ENCODE results near the gene ATP6V1D. TPM values are rescaled to one million over a fixed set of nuclear protein-coding genes. Genes with fewer than 3 reads are reported as not detected.
"Not testable (repeated sequence)": the region's sequence is repeated elsewhere in the genome, so short reads cannot be mapped to it uniquely, and the experiment has no call there.

The ATP6V1D gene
- total RNA-seq, 2 experiments from 2014 or later = 18.8 to 20.7 TPM

DNA sequence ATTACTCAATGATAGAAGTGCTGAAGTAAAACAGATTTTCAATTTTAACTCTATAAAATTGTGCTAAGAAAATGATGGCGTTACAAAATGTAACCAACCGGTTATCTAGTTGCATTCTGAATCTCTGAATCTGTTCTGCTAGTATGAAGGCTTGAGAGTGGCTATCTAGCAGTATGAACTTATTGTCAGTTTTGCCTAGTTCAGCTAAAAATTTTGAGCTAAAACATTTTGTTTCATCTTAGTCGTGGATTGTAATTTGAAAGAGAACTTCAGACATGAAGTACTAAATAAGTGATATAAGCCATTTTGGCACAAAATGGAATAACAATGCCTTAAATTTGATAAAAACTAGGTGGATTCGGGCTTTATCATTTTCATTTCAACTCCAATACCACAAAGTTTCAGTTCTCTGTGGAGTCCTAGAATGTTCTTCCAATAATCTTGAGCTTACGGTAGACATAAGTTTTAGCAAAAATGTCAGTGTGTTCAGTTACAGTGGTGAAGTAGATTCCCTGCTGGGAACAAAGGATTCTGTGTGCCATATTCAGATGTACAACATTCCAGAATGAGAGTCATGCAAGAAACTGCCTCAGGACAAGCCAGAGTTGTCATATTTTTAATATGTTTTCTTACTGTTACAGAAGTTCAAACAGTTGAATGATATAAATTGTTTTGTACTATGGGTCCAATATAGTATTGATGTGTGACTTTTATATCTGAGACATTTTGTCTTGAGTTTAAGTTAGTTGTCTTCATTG lies 28.1 kb downstream of the ATP6V1D start:
- intact Hi-C loops (cut with micrococcal nuclease) = no loop called here
- H3K9me3 Mint-ChIP-seq = no peaks in the 10 kb centered on the region
- no peak overlapping the region for H3K4me3 Mint-ChIP-seq
- no peaks in the 10 kb centered on the region for H3K4me1 Mint-ChIP-seq (ENCODE audit: low read depth)
- no peak for DNase-seq
- ChIA-PET POLR2A (interaction anchor here (1.1 kb wide), 1 partner anchor 8 kb away, joined by 3 read pairs; no protein-coding TSS in a partner anchor), CTCF (interaction anchor here (1.0 kb wide), 1 partner anchor 165 kb away, joined by 3 read pairs; no protein-coding TSS in a partner anchor)
- TF ChIP-seq, protein P1, sequence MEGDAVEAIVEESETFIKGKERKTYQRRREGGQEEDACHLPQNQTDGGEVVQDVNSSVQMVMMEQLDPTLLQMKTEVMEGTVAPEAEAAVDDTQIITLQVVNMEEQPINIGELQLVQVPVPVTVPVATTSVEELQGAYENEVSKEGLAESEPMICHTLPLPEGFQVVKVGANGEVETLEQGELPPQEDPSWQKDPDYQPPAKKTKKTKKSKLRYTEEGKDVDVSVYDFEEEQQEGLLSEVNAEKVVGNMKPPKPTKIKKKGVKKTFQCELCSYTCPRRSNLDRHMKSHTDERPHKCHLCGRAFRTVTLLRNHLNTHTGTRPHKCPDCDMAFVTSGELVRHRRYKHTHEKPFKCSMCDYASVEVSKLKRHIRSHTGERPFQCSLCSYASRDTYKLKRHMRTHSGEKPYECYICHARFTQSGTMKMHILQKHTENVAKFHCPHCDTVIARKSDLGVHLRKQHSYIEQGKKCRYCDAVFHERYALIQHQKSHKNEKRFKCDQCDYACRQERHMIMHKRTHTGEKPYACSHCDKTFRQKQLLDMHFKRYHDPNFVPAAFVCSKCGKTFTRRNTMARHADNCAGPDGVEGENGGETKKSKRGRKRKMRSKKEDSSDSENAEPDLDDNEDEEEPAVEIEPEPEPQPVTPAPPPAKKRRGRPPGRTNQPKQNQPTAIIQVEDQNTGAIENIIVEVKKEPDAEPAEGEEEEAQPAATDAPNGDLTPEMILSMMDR (IDR thresholded peaks at IDR 0.05) = no peak
- H3K27me3 Mint-ChIP-seq = no peaks in the 10 kb centered on the region
- no peak for ATAC-seq
- peaks cover 23% of the 10 kb centered on the region for H3K36me3 Mint-ChIP-seq (ENCODE audit: low read depth)
- no peak overlapping the region for H3K27ac Mint-ChIP-seq

DNA sequence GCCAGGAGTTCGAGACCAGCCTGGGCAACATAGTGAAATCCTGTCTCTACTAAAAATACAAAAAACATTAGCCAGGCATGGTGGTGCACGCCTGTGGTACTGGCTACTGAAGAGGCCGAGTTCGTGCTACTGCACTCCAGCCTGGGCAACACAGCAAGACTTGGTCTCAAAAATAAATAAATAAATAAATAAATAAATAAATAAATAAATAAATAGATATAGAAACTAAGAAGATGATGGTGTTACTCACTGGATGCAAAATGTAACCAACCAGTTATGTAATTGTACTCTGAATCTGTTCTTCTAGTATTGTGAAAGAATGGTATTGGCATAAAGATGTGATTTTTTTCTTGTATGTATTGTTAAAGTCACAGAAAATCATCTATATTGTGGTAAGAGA lies 29.9 kb downstream of the ATP6V1D start:
- ATAC-seq; POLR2A ChIA-PET; DNase-seq; H3K4me3 Mint-ChIP-seq; H3K9me3 Mint-ChIP-seq; CTCF ChIA-PET; H3K27me3 Mint-ChIP-seq; intact Hi-C loops (cut with micrococcal nuclease); H3K4me1 Mint-ChIP-seq (ENCODE audit: low read depth); H3K27ac Mint-ChIP-seq: not testable (repeated sequence)
- peaks cover 31% of the 10 kb centered on the region for H3K36me3 Mint-ChIP-seq (ENCODE audit: low read depth)

DNA sequence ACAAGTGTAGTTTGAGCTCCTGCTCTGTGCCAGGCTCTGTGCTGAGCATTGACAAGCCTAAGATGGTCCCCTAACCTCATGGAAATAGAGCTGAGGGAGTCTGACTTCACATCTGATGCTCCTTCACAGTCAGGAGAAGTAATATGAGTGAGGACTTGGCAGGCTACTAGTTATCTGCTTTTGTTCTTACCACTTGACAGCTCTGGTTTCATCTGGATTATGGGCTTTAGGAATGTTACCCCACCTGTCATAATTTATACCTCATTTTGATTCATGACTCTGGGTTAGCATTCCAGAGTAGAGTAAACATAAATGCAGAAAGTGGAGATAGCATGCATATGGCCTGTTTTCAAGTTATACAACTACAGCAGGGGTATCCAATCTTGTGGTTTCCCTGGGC lies 40.5 kb downstream of the ATP6V1D start:
- no peak for ATAC-seq

DNA sequence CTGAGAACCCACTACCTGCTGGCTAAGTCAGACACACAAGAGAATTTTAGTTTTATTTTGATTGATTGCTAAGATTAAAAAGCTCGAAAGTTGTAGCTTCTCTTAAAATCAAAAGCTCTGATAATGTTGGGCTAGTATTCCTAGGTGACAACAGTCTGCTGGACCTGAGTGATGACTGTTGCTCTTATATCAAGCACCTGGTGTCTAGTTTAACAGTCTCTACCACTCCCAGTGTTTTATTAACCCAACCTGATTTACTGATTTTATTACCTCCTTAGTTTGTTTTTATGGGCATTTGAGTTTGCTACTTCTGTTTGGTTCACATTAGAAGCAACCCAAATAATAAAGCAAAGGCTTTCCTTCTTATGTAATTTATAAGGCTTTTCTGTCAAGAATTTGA lies 41.8 kb downstream of the ATP6V1D start:
- POLR2A ChIA-PET = no interaction called here

More for the DNA sequence above, 40.5 kb downstream of the ATP6V1D start:
- H3K27ac Mint-ChIP-seq = no peak overlapping the region
- no peak for DNase-seq
- TF ChIP-seq, protein P1 (IDR thresholded peaks at IDR 0.05) = no peak
- CTCF ChIA-PET = no interaction called here
- no peaks in the 10 kb centered on the region for H3K36me3 Mint-ChIP-seq (ENCODE audit: low read depth)
- no peak overlapping the region for H3K4me3 Mint-ChIP-seq
- intact Hi-C loops (cut with micrococcal nuclease) = no loop called here
- H3K27me3 Mint-ChIP-seq = no peaks in the 10 kb centered on the region
- H3K9me3 Mint-ChIP-seq = no peaks in the 10 kb centered on the region
- POLR2A ChIA-PET = interaction anchor here (1.0 kb wide), 1 partner anchor 41 kb away, joined by 3 read pairs; the partner anchor contains the start of gene EIF2S1
- no peaks in the 10 kb centered on the region for H3K4me1 Mint-ChIP-seq (ENCODE audit: low read depth)

DNA sequence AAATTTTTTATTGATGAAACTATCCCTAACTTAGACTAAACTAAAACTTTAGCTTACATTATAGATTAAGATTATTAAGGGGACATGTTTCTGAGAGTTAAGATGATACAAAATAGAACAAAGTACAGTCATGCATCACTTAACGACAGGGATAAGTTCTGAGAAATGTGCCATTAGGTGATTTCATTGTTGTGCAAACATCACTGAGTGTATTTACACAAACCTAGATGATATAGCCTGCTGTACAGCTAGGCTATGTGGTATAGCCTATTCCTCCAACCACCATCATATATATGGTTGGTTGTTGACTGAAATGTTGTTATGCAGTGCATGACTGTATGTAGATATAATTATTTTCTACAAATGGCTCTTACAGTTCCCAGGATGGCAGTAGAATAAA lies 46.5 kb downstream of the ATP6V1D start:
- no peak overlapping the region for H3K27ac Mint-ChIP-seq
- POLR2A ChIA-PET = no interaction called here
- no peaks in the 10 kb centered on the region for H3K27me3 Mint-ChIP-seq
- TF ChIP-seq, protein P1 (IDR thresholded peaks at IDR 0.05) = no peak
- DNase-seq (no peak), ATAC-seq (no peak)
- no peak overlapping the region for H3K4me3 Mint-ChIP-seq
- intact Hi-C loops (cut with micrococcal nuclease) = no loop called here
- CTCF ChIA-PET = no interaction called here
- no peaks in the 10 kb centered on the region for H3K36me3 Mint-ChIP-seq (ENCODE audit: low read depth)
- no peaks in the 10 kb centered on the region for H3K4me1 Mint-ChIP-seq (ENCODE audit: low read depth)
- H3K9me3 Mint-ChIP-seq = no peaks in the 10 kb centered on the region

More for the DNA sequence above, 41.8 kb downstream of the ATP6V1D start:
- Mint-ChIP-seq H3K27me3 (no peaks in the 10 kb centered on the region), H3K9me3 (no peaks in the 10 kb centered on the region), H3K36me3 (ENCODE audit: low read depth) (no peaks in the 10 kb centered on the region), H3K4me1 (ENCODE audit: low read depth) (no peaks in the 10 kb centered on the region), H3K4me3 (no peak overlapping the region), H3K27ac (no peak overlapping the region)
- intact Hi-C loops (cut with micrococcal nuclease) = no loop called here
- TF ChIP-seq, protein P1 (IDR thresholded peaks at IDR 0.05) = no peak
- no peak for DNase-seq
- CTCF ChIA-PET = interaction anchor here (0.9 to 2.1 kb wide), 2 partner anchors 32 to 194 kb away, joined by 3 to 7 read pairs; no protein-coding TSS in a partner anchor
- no peak for ATAC-seq
